GM12865 (cell line): ENCODE data around the gene ARGLU1.

Experiments used
- DNase-seq: peaks from one replicate; pipeline ENCODE4 v3.0.0; 2010; ENCODE audit warnings: low read depth
- H3K4me3 ChIP-seq: 2 replicates; pipeline ENCODE4 v1.5.1; 2011; ENCODE audit warnings: mild to moderate bottlenecking, low read depth, low read length, control low read depth
- CTCF ChIP-seq: IDR thresholded peaks from 2 replicates; pipeline ENCODE4 v1.5.1; 2011; ENCODE audit warnings: low read length, control low read depth, low read depth, inconsistent platforms; ENCODE audit not compliant: insufficient read depth; ENCODE audit errors: missing control alignments

ARGLU1 gene

GRCh38 chr13:106513025-106513983 lies 54.6 kb downstream of the ARGLU1 start:
- no peak overlapping the region for H3K4me3 ChIP-seq
- TF ChIP-seq CTCF: no peak
- no peak for DNase-seq

- no peak overlapping the region for H3K4me3 ChIP-seq
- peak; percentile 15 for DNase-seq
- TF ChIP-seq CTCF: no peak
Observed at GRCh38 chr13:106507560-106508274, 60.2 kb downstream of the ARGLU1 start.

GRCh38 chr13:106506286-106506685 lies 61.7 kb downstream of the ARGLU1 start:
- DNase-seq: no peak
- no peak for TF ChIP-seq CTCF
- H3K4me3 ChIP-seq: no peak overlapping the region

- no peak for DNase-seq
- H3K4me3 ChIP-seq: no peak overlapping the region
- TF ChIP-seq CTCF: no peak
Observed at GRCh38 chr13:106505732-106506131, 62.2 kb downstream of the ARGLU1 start.

GRCh38 chr13:106505295-106505694 lies 62.6 kb downstream of the ARGLU1 start:
- no peak overlapping the region for H3K4me3 ChIP-seq
- no peak for TF ChIP-seq CTCF
- DNase-seq: no peak

GRCh38 chr13:106503730-106504453 lies 64.0 kb downstream of the ARGLU1 start:
- no peak for TF ChIP-seq CTCF
- no peak for DNase-seq
- H3K4me3 ChIP-seq: no peak overlapping the region
